GM12874 (cell line): ENCODE data around the gene PI4KA.

Source experiments
- CTCF ChIP-seq: IDR thresholded peaks from 2 replicates; pipeline ENCODE4 v1.5.1; 2011; ENCODE audit warnings: low read depth, mild to moderate bottlenecking, control low read depth, low read length, moderate library complexity; ENCODE audit not compliant: insufficient read depth

The PI4KA gene

GRCh38 chr22:20657963-20658362, 200.6 kb downstream of the PI4KA start:
- TF ChIP-seq CTCF: no peak
